ENCODE data around the gene EP400. TPM values are rescaled to one million over a fixed set of nuclear protein-coding genes. Genes with fewer than 3 reads are reported as not detected.

The EP400 gene
- total and polyA plus RNA-seq, 12 donors = 11.5 to 43.2 (median 28.8) TPM

- WGBS, 4 donors = 69 to 82% (median 80%) methylated on average over 15 to 25 of the region's 25 CpGs; no CpG with 5 or more reads in 1 of the 4 donors
- DNase-seq = peak in 2 of 7 donors; percentile 19 to 21
- intact Hi-C loops (cut with DNase I) = loop anchor here in 1 of 2 donors (5.0 kb wide), 1 partner anchor 45 kb away; the partner anchor contains the start of gene EP400
- H3K36me3 ChIP-seq (replicated peaks in 1 of 2) = peaks cover 0 to 16% of the 10 kb centered on the region in 2 donors
- H3K4me3 ChIP-seq = no peak overlapping the region
- no peaks in the 10 kb centered on the region for H3K27me3 ChIP-seq
- TF ChIP-seq CTCF (IDR thresholded peaks at IDR 0.05) = no peak
- TF ChIP-seq POLR2A (IDR thresholded peaks at IDR 0.05) = no peak
- peak overlapping the region in 2 of 5 donors; percentile 10 to 52 for H3K27ac ChIP-seq
- H3K9me3 ChIP-seq (replicated peaks in 1 of 3) = no peaks in the 10 kb centered on the region
- H3K4me1 ChIP-seq (replicated peaks in 1 of 2) = peaks cover under 1 to 43% of the 10 kb centered on the region in 2 donors
Measured at GRCh38 chr12:131902332-131903241, 47.2 kb upstream of the EP400 start.

GRCh38 chr12:131903270-131904255 is 46.2 kb upstream of the EP400 start:
- DNase-seq = no peak
- intact Hi-C loops (cut with DNase I) = loop anchor here in 1 of 2 donors (5.0 kb wide), 1 partner anchor 44 kb away; the partner anchor contains the start of gene EP400
- TF ChIP-seq CTCF (IDR thresholded peaks at IDR 0.05) (no peak), POLR2A (IDR thresholded peaks at IDR 0.05) (no peak)
- Histone ChIP-seq H3K27me3 (no peaks in the 10 kb centered on the region), H3K4me1 (replicated peaks in 1 of 2) (peaks cover 0 to 39% of the 10 kb centered on the region in 2 donors), H3K4me3 (no peak overlapping the region), H3K36me3 (replicated peaks in 1 of 2) (peaks cover 0 to 25% of the 10 kb centered on the region in 2 donors), H3K27ac (no peak overlapping the region), H3K9me3 (replicated peaks in 1 of 3) (no peaks in the 10 kb centered on the region)
- 77 to 98% (median 83%) methylated on average over 5 to 13 of the region's 13 CpGs for WGBS, 4 donors

GRCh38 chr12:131904346-131904745 is 45.4 kb upstream of the EP400 start:
- peak in 1 of 7 donors; percentile 48 for DNase-seq
- Histone ChIP-seq H3K27ac (no peak overlapping the region), H3K36me3 (replicated peaks in 1 of 2) (peaks cover 0 to 29% of the 10 kb centered on the region in 2 donors), H3K4me3 (no peak overlapping the region), H3K4me1 (replicated peaks in 1 of 2) (peaks cover 0 to 39% of the 10 kb centered on the region in 2 donors), H3K9me3 (replicated peaks in 1 of 3) (no peaks in the 10 kb centered on the region), H3K27me3 (no peaks in the 10 kb centered on the region)
- intact Hi-C loops (cut with DNase I) = loop anchor here in 1 of 2 donors (5.0 kb wide), 1 partner anchor 43 kb away; the partner anchor contains the start of gene EP400
- WGBS, 4 donors = 88 to 100% (median 95%) methylated on average over 1 to 5 of the region's 5 CpGs
- no peak for TF ChIP-seq CTCF (IDR thresholded peaks at IDR 0.05)
- TF ChIP-seq POLR2A (IDR thresholded peaks at IDR 0.05) = no peak

Data from adrenal gland (tissue), 12 donors.